HG03060 (cell line): Measurements from ENCODE around the gene EIF2B2.
"Not testable (repeated sequence)": the region's sequence is repeated elsewhere in the genome, so short reads cannot be mapped to it uniquely, and the experiment has no call there.

Experiments used
- ATAC-seq: cut with Tn5 transposase; IDR thresholded peaks from one replicate; pipeline ENCODE4 v1.9.1; 2021; ENCODE audit warnings: low read depth, moderate number of reproducible peaks; ENCODE audit not compliant: unreplicated experiment

The EIF2B2 gene

DNA sequence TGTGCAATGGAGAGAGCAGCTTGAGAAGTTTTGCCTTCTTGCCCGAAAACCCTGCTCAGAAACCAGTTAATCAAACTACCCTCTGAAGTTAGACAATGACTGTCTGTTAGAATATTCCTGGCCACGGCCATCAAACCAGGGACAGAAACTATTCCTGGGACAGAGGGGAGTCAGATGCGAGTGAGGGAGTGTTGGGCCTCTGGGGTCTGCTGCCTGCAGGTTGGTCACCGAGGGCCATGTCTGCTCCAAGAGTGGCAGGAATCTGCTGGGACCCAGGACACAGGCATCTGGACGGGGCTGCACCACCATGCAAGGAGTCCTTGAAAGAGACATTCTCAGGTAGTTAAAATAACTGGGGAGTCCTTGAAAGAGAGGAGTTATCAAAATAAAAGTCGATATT is 16.9 kb upstream of the EIF2B2 start:
- no peak for ATAC-seq

DNA sequence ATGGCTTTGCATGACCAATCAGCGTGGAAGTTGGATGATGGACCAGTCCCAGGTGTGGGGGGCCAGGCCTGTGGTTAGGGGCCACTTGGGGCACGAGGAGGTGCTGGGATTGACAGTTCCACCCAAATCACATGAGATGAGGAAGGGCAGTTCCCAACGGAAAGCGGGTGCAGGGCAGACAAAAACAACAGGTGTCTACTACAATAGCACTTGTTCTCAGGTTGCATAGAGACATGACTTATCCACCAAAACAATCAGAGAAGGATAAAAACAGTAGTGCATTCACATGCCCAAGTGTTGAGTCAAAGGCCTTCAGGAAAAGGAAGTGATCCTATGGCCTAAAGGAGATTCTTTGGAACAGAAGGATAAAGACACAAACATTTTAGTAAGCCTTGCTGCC is 14.6 kb upstream of the EIF2B2 start:
- ATAC-seq = no peak

DNA sequence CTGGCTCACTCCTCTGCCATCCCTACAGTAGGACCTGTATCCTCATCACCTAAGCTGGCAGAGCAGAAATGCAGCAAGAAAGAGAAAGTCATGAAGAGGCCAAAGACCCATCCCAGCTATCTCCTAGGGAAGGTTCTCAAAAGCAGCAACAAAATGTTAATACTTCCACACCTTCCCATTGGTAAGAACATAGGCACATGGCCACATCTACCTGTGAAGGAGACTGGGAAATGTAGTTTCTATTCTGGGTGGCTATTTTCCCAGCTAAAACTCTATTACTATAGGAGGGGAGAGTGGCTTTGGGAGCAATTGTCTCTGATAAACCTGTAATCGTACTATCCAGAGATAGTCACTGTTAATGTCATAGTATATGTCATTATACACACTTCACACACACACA is 13.7 kb upstream of the EIF2B2 start:
- ATAC-seq = no peak

DNA sequence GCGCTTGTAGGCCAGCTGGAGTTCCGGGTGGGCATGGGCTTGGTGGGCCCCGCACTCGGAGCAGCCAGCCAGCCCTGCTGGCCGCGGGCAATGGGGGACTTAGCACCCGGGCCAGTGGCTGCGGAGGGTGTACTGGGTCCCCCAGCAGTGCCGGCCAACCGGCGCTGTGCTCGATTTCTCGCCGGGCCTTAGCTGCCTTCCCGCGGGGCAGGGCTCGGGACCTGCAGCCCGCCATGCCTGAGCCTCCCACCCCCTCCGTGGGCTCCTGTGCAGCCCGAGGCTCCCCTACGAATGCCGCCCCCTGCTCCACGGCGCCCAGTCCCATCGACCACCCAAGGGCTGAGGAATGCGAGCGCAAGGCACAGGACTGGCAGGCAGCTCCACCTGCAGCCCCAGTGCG is 8.5 kb upstream of the EIF2B2 start:
- not testable (repeated sequence) for ATAC-seq

DNA sequence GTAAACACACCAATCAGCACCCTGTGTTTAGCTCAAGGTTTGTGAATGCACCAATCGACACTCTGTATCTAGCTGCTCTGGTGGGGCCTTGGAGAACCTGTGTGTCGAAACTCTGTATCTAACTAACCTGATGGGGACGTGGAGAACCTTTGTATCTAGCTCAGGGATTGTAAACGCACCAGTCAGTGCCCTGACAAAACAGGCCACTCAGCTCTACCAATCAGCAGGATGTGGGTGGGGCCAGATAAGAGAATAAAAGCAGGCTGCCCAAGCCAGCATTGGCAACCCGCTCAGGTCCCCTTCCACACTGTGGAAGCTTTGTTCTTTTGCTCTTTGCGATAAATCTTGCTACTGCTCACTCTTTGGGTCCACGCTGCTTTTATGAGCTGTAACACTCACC is 6.9 kb upstream of the EIF2B2 start:
- ATAC-seq = not testable (repeated sequence)

DNA sequence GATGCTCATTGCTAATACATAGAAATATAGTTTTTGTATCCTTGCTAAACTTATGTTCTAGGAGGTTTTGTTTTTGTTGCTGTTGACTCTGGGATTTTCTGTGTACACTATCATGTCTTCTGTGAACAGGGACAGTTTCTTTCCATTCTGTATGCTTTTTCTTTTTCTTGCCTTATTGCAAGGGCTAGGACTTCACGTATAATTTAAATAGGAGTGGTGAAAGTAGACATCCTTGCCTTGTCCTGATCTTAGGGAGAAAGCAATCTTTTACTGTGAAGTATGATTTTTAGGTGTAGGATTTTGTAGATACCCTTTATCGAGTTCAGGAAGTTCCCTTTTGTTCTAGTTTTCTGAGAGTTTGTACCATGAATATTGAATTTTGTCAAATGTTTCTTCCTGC is 1.5 kb upstream of the EIF2B2 start:
- no peak for ATAC-seq

DNA sequence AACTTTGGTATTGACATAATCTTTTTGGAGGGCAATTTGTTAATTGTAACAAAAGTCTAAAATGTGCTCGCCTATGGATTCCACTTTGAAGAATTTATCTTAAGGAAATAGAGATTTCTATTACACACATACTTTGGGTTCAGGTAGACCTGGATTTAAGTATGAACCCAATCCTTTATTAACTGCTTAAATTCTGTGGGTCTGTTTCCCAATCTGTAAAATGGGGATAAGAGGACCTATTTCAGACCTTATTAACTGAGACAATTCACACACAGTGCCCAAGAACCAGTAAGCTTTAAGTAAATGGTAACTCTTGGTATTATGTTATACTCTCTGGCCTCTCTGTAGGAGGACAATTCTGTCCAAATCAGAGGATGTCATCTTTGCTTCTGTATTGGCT is 822 bp upstream of the EIF2B2 start:
- no peak for ATAC-seq

DNA sequence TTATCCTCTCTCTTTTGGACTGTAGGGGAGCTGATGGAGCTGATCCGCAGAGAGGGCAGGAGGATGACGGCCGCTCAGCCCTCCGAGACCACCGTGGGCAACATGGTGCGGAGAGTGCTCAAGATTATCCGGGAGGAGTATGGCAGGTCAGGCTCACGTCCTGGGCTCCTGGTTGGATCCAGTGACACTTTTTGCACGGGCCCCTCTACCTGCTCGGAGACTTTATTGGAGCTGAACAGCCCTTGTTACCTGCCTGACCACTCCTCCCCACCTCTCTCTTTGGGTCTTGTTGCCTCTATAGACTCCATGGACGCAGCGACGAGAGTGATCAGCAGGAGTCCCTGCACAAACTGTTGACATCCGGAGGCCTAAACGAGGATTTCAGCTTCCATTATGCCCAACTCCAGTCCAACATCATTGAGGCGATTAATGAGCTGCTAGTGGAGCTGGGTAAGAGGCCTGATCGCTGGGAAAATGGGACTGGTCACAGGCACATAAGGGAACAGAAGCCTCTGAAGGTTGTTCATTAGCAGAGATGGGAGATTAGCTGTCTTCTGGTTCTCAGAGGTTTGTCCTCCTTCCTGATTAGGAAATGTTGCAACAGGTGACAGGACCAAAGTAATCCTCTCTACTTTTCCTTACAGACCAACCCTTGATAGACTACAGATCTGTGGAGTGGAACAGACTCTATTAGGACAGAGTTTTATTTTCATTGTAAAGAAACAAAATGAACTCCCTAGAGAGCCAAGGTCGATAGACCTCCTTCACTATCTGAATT is 718 bp downstream of the EIF2B2 start:
- ATAC-seq = no peak

DNA sequence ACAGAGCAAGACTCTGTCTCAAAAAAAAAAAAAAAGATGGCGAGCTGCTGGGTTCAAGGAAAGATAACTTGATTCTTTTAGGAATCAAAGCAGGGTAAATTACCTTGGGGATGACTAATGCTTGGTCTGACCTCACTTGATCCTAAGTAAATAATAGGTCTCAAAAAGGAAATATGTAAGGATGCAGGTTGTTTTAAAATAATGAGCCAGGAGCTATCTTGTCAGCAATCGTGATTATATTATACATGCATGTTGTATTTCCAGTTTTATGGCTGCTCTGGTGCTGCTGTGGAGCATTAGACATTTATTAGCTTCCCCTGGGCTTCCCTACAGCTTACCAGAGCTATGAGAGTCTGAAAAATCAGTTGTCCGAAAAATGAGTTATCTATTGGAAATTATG is 2.6 kb downstream of the EIF2B2 start:
- no peak for ATAC-seq

DNA sequence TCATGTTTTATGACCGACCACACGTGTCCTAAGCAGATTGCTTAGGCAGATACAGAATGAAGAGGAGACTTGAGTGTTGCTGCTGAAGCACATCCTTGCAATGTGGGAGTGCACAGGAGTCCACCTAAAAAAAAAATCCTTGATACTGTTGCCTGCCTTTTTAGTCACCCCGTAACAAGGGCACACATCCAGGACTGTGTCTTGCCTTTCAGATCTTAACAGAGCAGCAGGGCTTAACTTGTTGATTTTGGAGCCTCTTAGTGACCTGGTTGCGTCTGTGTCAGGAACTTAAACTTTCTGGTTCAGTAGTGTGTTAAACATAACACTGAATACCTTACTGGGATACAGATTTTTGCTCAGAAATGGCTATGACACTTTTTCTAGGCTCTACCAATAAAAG is 6.5 kb downstream of the EIF2B2 start:
- no peak for ATAC-seq

DNA sequence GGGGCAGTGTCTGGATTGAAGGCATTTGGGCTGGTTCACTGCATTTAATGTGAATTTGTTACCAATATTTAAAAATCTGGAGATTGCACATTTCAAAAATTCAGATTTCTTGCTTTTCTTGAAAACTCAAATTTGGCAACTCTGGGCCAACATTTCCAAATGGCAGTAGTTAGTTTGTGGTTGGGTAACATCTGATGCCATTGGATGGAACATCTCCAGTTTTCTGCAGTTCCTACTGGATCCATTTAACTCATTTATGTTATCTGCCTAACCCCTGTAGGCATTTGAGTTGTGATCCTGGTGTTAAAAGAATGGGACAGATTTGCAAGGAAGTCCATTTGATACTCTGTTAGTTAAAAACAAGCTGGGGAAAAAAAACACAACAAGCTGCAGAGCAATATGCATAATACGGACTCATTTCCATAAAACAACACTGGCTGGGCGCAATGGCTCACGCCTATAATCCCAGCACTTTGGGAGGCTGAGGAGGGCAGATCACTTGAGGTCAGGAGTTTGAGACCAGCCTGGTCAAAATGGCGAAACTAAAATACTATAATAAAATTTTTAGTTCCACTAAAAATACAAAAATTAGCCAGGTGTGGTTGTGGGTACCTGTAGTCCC is 7.9 kb downstream of the EIF2B2 start:
- no peak for ATAC-seq

DNA sequence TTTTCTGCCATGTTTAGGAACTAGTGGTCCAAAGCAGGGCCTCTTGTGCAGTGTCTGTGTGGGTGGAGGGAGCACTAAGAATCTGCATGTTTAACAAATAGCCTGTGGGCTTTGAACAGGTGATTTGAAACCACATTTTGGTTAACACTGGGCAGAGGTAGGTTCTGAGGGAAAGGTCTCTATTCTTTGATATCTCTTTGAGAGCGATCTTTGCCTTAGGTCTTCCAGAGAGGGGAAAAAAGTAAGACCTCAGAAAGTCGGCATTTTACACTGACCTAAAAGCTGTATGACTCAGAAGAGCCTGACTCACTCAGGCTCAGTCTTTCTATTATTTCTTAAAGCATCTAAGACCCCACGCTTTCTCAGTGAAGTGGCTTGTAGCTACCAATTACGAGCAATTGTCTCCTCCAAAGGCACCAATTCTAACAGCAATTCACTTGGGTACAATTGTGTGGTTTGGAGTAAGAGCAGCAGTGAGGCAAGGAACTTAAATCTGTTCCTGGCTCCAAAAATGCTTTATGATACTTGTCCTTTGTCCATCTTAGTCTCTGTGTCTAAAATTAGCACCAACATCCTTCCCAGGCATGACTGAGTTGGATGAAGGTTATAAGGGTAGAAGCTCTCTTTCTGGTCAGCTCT is 8.8 kb downstream of the EIF2B2 start:
- ATAC-seq = no peak

DNA sequence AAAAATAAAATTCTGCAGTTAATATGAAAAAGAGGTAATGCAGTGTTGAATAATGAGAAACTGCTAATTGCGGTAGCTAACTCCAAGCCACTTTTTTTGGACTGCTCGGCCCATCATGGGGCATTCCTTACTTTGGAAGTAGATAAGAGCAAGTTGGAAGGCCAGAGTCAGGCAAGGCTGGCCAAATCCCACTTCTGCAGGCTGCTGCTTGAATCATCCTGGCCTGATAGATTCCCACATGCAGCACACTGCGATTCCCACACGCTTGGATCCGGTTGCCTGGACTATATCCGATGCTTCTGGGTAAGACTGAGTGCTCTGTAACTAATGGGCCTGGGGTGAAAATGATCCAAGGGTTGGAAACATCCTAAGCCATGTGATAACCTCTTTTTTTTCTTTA is 10.6 kb downstream of the EIF2B2 start:
- ATAC-seq = no peak

DNA sequence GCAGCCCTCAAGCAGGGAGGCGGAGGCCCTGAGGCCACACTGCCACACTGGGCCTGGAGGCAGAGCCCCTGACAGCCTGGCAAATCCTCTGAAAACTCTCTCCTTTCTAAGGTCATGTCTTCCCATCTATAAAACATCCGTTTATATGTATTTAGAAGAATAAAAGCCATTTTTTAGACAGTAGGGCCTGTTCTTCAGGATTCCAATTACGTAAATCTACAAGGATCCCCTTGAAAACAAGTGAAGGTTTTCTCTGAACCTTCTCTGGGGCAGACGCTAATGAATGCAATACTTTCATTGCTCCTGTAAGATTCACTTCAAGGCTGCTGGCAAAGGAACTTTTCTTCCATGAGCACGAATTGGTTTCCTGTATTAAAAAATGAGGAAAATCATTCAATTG is 12.8 kb downstream of the EIF2B2 start:
- no peak for ATAC-seq

DNA sequence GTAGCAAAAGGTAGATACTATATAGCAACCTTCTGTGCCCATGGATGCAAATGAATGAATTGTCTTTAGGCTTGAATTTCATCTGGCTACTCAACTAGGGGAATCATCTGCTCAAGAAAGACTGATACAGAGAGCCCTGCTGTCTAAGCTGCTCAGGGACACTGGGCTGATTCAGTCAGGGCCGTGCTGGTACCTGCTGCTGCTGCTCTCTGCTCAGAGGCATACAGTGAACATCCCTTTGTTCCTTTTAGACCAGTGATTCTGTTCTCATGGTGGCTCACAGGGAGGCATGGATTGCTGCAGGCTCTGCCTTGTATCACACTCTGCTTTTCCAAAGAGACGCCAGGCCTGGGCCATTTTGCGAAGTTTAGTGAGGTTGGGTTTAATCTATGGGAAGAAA is 14.1 kb downstream of the EIF2B2 start:
- ATAC-seq = no peak

DNA sequence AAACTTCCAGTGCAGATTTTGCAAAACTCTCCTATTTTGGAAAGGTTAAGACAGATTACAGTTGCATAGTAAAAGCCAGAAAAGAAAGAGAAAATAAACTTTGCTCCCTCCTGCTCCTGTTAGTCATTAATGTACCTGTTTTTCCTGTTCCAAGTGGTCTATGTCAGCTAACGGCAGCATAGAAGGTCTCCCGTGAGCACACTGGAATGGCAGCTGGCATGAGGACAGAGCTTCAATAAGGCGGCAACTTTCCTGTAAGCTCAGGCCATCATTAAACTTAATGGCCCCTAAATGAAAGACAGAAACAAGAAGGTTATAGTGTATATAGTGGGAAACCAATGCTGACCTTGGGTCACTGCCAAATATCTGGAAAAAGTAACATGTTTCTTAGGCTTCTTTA is 16.0 kb downstream of the EIF2B2 start:
- no peak for ATAC-seq

DNA sequence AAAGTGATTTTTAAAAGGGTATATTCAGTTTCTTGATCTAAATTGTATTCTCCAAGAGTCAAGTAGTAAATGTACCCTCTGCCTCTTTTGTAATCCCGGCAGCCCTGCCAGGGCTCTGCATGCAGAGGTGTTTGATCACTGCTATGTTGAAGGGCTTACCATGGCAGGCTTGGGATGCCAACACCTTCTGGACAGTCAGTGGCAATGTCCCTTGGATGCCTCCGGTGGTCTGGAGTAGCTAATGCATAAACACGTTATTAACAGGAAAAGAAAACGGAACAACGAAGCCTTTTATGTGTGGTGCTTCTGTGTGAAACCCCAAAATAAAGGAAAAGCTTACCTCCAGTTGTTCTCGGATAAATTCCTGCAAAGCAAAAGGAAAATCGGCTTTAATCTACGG is 19.9 kb downstream of the EIF2B2 start:
- ATAC-seq = no peak

DNA sequence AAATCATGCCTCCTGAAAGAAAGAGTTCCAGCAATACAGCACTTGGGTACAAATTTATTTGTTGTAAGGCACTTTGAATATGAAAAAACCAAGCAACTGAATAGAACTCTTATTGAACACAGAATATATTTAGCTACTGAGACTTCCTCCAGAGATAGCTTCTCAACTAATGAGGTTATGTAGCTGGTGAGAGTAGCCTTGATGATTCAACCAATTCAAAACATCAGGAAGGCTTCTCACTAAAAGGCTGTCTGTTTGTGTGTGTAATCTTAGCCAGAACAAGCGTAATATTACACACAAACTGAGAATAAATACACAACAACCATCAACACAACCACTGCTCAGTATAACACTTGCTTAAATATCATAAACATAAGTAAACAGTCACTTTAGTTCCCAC is 20.4 kb downstream of the EIF2B2 start:
- ATAC-seq = no peak

DNA sequence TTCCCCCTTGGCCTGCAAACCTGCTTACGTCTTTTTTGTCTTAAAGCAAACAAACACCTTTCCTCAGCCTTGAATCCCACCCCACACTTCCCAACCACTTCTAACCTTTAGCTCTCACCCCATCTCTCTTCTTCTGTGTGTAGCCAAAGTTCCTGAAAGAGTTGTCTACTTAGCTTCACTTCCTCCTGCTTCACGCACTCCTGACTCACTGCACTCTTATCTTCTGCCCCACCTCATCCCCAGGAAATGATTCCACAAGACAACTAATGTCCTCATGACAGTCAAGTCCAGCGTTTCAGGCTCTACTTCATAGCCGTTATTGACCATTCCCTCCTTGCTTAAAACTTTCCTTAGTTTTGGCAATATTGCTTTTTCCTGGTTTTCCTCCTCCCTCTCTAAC is 22.4 kb downstream of the EIF2B2 start:
- ATAC-seq = no peak

DNA sequence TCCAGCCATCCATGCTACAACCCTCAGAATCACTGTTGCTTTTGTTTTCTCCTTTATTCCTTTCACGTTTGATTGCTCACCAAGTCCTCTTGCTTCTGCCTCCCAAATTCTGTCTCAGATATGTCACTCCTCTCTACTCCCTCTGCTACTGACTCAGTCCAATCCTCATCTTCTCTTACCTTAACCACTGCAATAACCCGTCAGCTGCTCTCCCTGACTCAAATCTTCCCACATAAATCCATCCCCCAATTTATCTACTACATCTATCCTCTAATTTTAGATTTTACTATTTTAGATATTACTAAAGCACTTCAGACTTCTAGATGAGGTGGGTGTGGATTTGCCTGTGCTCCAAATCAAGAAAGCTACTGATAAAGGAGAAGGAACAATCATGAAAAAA is 23.2 kb downstream of the EIF2B2 start:
- ATAC-seq = no peak

DNA sequence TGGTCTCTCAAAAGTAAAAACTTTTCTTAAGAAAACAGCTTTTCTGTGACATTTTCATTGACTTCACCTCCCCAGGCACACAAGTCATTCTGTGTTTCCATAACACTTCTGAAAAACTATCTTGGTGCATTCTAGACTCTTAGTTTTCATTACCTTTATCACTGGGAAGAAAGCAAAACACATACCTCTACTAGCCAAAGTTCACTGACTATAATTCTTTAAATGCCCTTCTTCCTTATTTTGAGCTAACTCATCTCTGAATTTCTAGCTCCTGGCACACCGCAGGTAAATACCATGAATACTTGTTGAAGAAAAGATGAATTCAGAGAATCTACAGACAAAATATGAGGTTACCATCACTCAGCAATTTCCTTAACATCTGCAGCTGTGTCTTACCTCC is 27.4 kb downstream of the EIF2B2 start:
- no peak for ATAC-seq

DNA sequence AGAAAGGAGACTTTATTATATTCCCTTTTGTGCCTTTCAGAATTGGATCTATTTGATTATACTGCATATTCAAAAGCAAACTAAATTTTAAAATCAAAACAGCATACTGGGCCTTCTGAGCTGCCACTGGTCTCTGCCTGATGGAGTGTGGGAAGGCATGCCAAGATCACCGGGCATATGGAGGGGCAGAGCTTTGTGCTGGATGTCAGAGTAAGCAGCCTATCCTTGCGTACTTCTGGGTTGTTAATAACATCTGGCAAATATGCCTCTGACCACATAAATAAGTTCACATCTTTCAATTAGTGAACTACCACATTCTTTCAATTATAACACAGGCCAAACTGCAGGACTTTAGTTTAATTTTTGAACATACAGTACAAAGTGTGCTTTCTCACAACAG is 30.2 kb downstream of the EIF2B2 start:
- no peak for ATAC-seq
